HepG2 (cell line): ENCODE results near the gene PALM3. TPM values are rescaled to one million over a fixed set of nuclear protein-coding genes. Genes with fewer than 3 reads are reported as not detected.
A peak's percentile ranks its signal among the peaks of the same experiment; 100 is the strongest.

ENCODE experiments used
- BATF2 ChIP-seq: sonication (generic); formaldehyde crosslinking; IDR thresholded peaks from 2 replicates; pipeline ENCODE4 v1.8.0; 2022; ENCODE audit warnings: mild to moderate bottlenecking, missing genetic modification reagents, moderate library complexity
- CHCHD3 ChIP-seq: sonication (generic); formaldehyde crosslinking; IDR thresholded peaks from 2 replicates; pipeline ENCODE4 v1.8.0; 2022; ENCODE audit warnings: mild to moderate bottlenecking, missing genetic modification reagents, moderate library complexity
- EED ChIP-seq: sonication (generic); formaldehyde crosslinking; IDR thresholded peaks from 2 replicates; pipeline ENCODE4 v1.5.0; 2020; ENCODE audit warnings: mild to moderate bottlenecking, missing genetic modification reagents
- HNRNPUL1 ChIP-seq: fragments of 200-400 bp; formaldehyde crosslinking; IDR thresholded peaks from 2 replicates; pipeline ENCODE4 v1.6.1; 2017; ENCODE audit warnings: low read depth, mild to moderate bottlenecking, low read length, moderate library complexity
- KDM4B ChIP-seq: sonication (generic); formaldehyde crosslinking; IDR thresholded peaks from 2 replicates; pipeline ENCODE4 v1.4.0; 2020; ENCODE audit warnings: missing genetic modification reagents
- MBD4 ChIP-seq: IDR thresholded peaks from 2 replicates; pipeline ENCODE4 v1.6.1; 2012; ENCODE audit warnings: low read length, inconsistent platforms, borderline replicate concordance
- MLLT10 ChIP-seq: sonication (generic); formaldehyde crosslinking; IDR thresholded peaks from 2 replicates; pipeline ENCODE4 v1.4.0; 2020; ENCODE audit warnings: missing genetic modification reagents
- NPAS2 ChIP-seq: sonication (generic); formaldehyde crosslinking; IDR thresholded peaks from 2 replicates; pipeline ENCODE4 v1.8.0; 2022; ENCODE audit warnings: mild to moderate bottlenecking, missing genetic modification reagents, borderline replicate concordance
- PAX8 ChIP-seq: sonication (generic); formaldehyde crosslinking; IDR thresholded peaks from 2 replicates; pipeline ENCODE4 v1.8.0; 2022; ENCODE audit warnings: mild to moderate bottlenecking, missing genetic modification reagents, borderline replicate concordance
- ZBTB21 ChIP-seq: sonication (generic); formaldehyde crosslinking; IDR thresholded peaks from 2 replicates; pipeline ENCODE4 v1.4.0; 2020; ENCODE audit warnings: missing genetic modification reagents
- ZBTB4 ChIP-seq: sonication (generic); formaldehyde crosslinking; IDR thresholded peaks from 2 replicates; pipeline ENCODE4 v1.4.0; 2020; ENCODE audit warnings: missing genetic modification reagents, mild to moderate bottlenecking, borderline replicate concordance
- ZMYM3 ChIP-seq: sonication (generic); formaldehyde crosslinking; IDR thresholded peaks from 2 replicates; pipeline ENCODE4 v1.5.1; 2020; ENCODE audit warnings: mild to moderate bottlenecking, missing genetic modification reagents
- polyA plus RNA-seq, 8 experiments: library from polyadenylated mRNA; depleted of rRNA in 3 of 8; stranded (reverse) in 7 of 8; unstranded in 1 of 8; fragments of >200 nt; fragmentation: Illumina TruSeq in 4 of 8; extraction: Trizol in 4 of 8; gene quantifications; 2 replicates each; pipeline versions ENCODE4 v1.2.1 to v1.2.3, GENCODE V29; 2011 to 2016; ENCODE audit warnings: low read depth in 4 of 8, missing spikeins in 1 of 8, mixed read lengths in 1 of 8; ENCODE audit not compliant: insufficient read depth in 1 of 8
- total RNA-seq, 5 experiments: library from RNA; depleted of rRNA; stranded (reverse); fragments of >200 nt; fragmentation: Illumina TruSeq; extraction: Trizol; gene quantifications; 2 replicates each; pipeline ENCODE4 v1.2.3, GENCODE V29; 2016; ENCODE audit warnings: low read depth in 1 of 5
- TF ChIP-seq, protein P1 (sequence below), 2 experiments: sonication (generic) in 1 of 2; formaldehyde crosslinking in 1 of 2; IDR thresholded peaks; 2 replicates each; pipeline versions ENCODE4 v1.4.0 to v1.6.1; 2018 to 2020; ENCODE audit warnings: missing genetic modification reagents in 2 of 2, borderline replicate concordance in 1 of 2, low read depth in 1 of 2, mild to moderate bottlenecking in 1 of 2, missing biosample characterization in 1 of 2
- TF ChIP-seq, protein P2 (sequence below): sonication (generic); formaldehyde crosslinking; conservative IDR thresholded peaks from 2 replicates; pipeline ENCODE4 v1.4.0; 2020; ENCODE audit warnings: mild to moderate bottlenecking, missing genetic modification reagents, moderate library complexity
- TF ChIP-seq, protein P3 (sequence below): sonication (generic); formaldehyde crosslinking; IDR thresholded peaks from 2 replicates; pipeline ENCODE4 v1.5.1; 2020; ENCODE audit warnings: missing genetic modification reagents, mild to moderate bottlenecking, borderline replicate concordance
- TF ChIP-seq, protein P4 (sequence below): sonication (generic); formaldehyde crosslinking; IDR thresholded peaks from 2 replicates; pipeline ENCODE4 v1.8.1; 2023; ENCODE audit warnings: mild to moderate bottlenecking, missing genetic modification reagents, borderline replicate concordance
- TF ChIP-seq, protein P5 (sequence below): sonication (generic); formaldehyde crosslinking; IDR thresholded peaks from 2 replicates; pipeline ENCODE4 v1.8.0; 2023; ENCODE audit warnings: mild to moderate bottlenecking, missing genetic modification reagents

PALM3 gene
- total and polyA plus RNA-seq, 2 of the 13 experiments (the other 11 are each of a cell fraction or from before 2014, with no cell fraction given), result 0.79 to 2.4 TPM

GRCh38 chr19:14061081-14061749, 661 bp downstream of the PALM3 start (continued):
- TF ChIP-seq ZBTB4 (CRISPR knock-in tag), result no peak
- no peak for TF ChIP-seq HNRNPUL1
- TF ChIP-seq, protein P1, sequence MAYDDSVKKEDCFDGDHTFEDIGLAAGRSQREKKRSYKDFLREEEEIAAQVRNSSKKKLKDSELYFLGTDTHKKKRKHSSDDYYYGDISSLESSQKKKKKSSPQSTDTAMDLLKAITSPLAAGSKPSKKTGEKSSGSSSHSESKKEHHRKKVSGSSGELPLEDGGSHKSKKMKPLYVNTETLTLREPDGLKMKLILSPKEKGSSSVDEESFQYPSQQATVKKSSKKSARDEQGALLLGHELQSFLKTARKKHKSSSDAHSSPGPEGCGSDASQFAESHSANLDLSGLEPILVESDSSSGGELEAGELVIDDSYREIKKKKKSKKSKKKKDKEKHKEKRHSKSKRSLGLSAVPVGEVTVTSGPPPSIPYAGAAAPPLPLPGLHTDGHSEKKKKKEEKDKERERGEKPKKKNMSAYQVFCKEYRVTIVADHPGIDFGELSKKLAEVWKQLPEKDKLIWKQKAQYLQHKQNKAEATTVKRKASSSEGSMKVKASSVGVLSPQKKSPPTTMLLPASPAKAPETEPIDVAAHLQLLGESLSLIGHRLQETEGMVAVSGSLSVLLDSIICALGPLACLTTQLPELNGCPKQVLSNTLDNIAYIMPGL (CRISPR knock-in tag; IDR thresholded peaks at IDR 0.05; ENCODE audit: borderline replicate concordance in 1 of 2, low read depth in 1 of 2), result no peak; a peak in 1 of 4 replicates
- TF ChIP-seq KDM4B, result no peak
- TF ChIP-seq, protein P2, sequence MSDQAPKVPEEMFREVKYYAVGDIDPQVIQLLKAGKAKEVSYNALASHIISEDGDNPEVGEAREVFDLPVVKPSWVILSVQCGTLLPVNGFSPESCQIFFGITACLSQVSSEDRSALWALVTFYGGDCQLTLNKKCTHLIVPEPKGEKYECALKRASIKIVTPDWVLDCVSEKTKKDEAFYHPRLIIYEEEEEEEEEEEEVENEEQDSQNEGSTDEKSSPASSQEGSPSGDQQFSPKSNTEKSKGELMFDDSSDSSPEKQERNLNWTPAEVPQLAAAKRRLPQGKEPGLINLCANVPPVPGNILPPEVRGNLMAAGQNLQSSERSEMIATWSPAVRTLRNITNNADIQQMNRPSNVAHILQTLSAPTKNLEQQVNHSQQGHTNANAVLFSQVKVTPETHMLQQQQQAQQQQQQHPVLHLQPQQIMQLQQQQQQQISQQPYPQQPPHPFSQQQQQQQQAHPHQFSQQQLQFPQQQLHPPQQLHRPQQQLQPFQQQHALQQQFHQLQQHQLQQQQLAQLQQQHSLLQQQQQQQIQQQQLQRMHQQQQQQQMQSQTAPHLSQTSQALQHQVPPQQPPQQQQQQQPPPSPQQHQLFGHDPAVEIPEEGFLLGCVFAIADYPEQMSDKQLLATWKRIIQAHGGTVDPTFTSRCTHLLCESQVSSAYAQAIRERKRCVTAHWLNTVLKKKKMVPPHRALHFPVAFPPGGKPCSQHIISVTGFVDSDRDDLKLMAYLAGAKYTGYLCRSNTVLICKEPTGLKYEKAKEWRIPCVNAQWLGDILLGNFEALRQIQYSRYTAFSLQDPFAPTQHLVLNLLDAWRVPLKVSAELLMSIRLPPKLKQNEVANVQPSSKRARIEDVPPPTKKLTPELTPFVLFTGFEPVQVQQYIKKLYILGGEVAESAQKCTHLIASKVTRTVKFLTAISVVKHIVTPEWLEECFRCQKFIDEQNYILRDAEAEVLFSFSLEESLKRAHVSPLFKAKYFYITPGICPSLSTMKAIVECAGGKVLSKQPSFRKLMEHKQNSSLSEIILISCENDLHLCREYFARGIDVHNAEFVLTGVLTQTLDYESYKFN (CRISPR knock-in tag), result peak; percentile 92
- TF ChIP-seq, protein P3, sequence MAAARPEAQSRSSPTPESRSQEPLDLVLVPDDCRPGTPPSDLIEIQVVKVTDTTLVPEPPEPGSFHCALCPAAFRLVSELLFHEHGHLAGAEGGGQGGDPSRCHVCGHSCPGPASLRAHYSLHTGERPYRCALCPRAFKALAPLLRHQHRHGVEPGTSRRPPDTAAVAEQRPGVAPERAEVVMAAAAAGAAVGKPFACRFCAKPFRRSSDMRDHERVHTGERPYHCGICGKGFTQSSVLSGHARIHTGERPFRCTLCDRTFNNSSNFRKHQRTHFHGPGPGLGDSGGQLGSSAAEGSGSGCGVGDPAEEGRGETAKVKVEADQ (CRISPR knock-in tag), result no peak
- no peak for TF ChIP-seq MLLT10
- TF ChIP-seq CHCHD3 (CRISPR knock-in tag), result no peak
- TF ChIP-seq PAX8 (CRISPR knock-in tag), result no peak
- TF ChIP-seq, protein P4, sequence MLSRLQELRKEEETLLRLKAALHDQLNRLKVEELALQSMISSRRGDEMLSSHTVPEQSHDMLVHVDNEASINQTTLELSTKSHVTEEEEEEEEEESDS (CRISPR knock-in tag), result no peak
- TF ChIP-seq NPAS2 (CRISPR knock-in tag), result no peak
- TF ChIP-seq BATF2 (CRISPR knock-in tag), result no peak
- no peak for TF ChIP-seq ZMYM3 (CRISPR knock-in tag)
- no peak for TF ChIP-seq ZBTB21
- TF ChIP-seq, protein P5, sequence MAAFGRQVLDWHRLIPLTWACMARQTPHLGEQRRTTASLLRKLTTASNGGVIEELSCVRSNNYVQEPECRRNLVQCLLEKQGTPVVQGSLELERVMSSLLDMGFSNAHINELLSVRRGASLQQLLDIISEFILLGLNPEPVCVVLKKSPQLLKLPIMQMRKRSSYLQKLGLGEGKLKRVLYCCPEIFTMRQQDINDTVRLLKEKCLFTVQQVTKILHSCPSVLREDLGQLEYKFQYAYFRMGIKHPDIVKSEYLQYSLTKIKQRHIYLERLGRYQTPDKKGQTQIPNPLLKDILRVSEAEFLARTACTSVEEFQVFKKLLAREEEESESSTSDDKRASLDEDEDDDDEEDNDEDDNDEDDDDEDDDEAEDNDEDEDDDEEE (CRISPR knock-in tag), result no peak
- TF ChIP-seq EED, result no peak
- no peak for TF ChIP-seq MBD4
